Measurements from ENCODE around the gene MYZAP.
A peak's percentile ranks its signal among the peaks of the same experiment; 100 is the strongest.

The MYZAP gene

GRCh38 chr15:57554063-57554811 lies 37.5 kb upstream of the MYZAP start:
- no peak for TF ChIP-seq ZFX (IDR thresholded peaks at IDR 0.05; ENCODE audit: borderline replicate concordance)
- TF ChIP-seq CTCF (IDR thresholded peaks at IDR 0.05): no peak
- H3K27ac ChIP-seq: no peak overlapping the region

- TF ChIP-seq CTCF (IDR thresholded peaks at IDR 0.05): no peak
- no peak for TF ChIP-seq ZFX (IDR thresholded peaks at IDR 0.05; ENCODE audit: borderline replicate concordance)
- no peak overlapping the region for H3K27ac ChIP-seq
These were observed 36.9 kb upstream of the MYZAP start for GRCh38 chr15:57554812-57555179.

- TF ChIP-seq ZFX (IDR thresholded peaks at IDR 0.05; ENCODE audit: borderline replicate concordance): no peak
- H3K27ac ChIP-seq: no peak overlapping the region
These were observed 36.4 kb upstream of the MYZAP start for GRCh38 chr15:57555270-57555669.

GRCh38 chr15:57556040-57556439 lies 35.7 kb upstream of the MYZAP start:
- H3K27ac ChIP-seq: no peak overlapping the region
- TF ChIP-seq ZFX (IDR thresholded peaks at IDR 0.05; ENCODE audit: borderline replicate concordance) (no peak), CTCF (IDR thresholded peaks at IDR 0.05) (no peak)

- no peak overlapping the region for H3K27ac ChIP-seq
- no peak for TF ChIP-seq CTCF (IDR thresholded peaks at IDR 0.05)
- no peak for TF ChIP-seq ZFX (IDR thresholded peaks at IDR 0.05; ENCODE audit: borderline replicate concordance)
These were observed 34.4 kb upstream of the MYZAP start for GRCh38 chr15:57557267-57557666.

GRCh38 chr15:57557810-57558209 lies 33.9 kb upstream of the MYZAP start:
- no peak overlapping the region for H3K27ac ChIP-seq
- TF ChIP-seq CTCF (IDR thresholded peaks at IDR 0.05): no peak
- no peak for TF ChIP-seq ZFX (IDR thresholded peaks at IDR 0.05; ENCODE audit: borderline replicate concordance)

GRCh38 chr15:57559875-57560274 lies 31.8 kb upstream of the MYZAP start:
- TF ChIP-seq ZFX (IDR thresholded peaks at IDR 0.05; ENCODE audit: borderline replicate concordance) (no peak), CTCF (IDR thresholded peaks at IDR 0.05) (peak; percentile 93)
- no peak overlapping the region for H3K27ac ChIP-seq

Data from 22Rv1 (cell line).